GM12801 (cell line): Measurements from ENCODE around the gene ZBTB34.

ENCODE experiments used
- CTCF ChIP-seq: IDR thresholded peaks from one replicate; pipeline ENCODE4 v1.5.1; 2011; ENCODE audit warnings: control low read depth; ENCODE audit not compliant: insufficient read length; ENCODE audit errors: extremely low read depth

Gene ZBTB34

GRCh38 chr9:126872516-126872915, 12.1 kb downstream of the ZBTB34 start:
- no peak for TF ChIP-seq CTCF

GRCh38 chr9:126874546-126875314, 14.3 kb downstream of the ZBTB34 start:
- TF ChIP-seq CTCF: no peak

- no peak for TF ChIP-seq CTCF
Measured at GRCh38 chr9:126875756-126876510, 15.5 kb downstream of the ZBTB34 start.

GRCh38 chr9:126876531-126876930, 16.1 kb downstream of the ZBTB34 start:
- no peak for TF ChIP-seq CTCF

GRCh38 chr9:126877418-126877817, 17.0 kb downstream of the ZBTB34 start:
- TF ChIP-seq CTCF: no peak

- no peak for TF ChIP-seq CTCF
Measured at GRCh38 chr9:126879288-126879687, 18.8 kb downstream of the ZBTB34 start.

GRCh38 chr9:126880226-126880946, 19.9 kb downstream of the ZBTB34 start:
- no peak for TF ChIP-seq CTCF
